HepG2 (cell line): ENCODE measurements around the gene NUCB1. TPM values are rescaled to one million over a fixed set of nuclear protein-coding genes. Genes with fewer than 3 reads are reported as not detected.

ENCODE experiments used
- CEBPB ChIP-seq: IDR thresholded peaks from 2 replicates; pipeline ENCODE4 v1.6.1; 2011; ENCODE audit warnings: low read depth, low read length, improper control_type of control experiment, borderline replicate concordance
- DNMT1 ChIP-seq: sonication (generic); formaldehyde crosslinking; IDR thresholded peaks from 2 replicates; pipeline ENCODE4 v1.5.1; 2020; ENCODE audit warnings: mild to moderate bottlenecking, missing genetic modification reagents
- GATAD1 ChIP-seq: IDR thresholded peaks from 2 replicates; pipeline ENCODE4 v1.6.1; 2016; ENCODE audit warnings: missing genetic modification reagents, missing compliant biosample characterization
- HOXA9 ChIP-seq: sonication (generic); formaldehyde crosslinking; IDR thresholded peaks from 2 replicates; pipeline ENCODE4 v1.8.1; 2022; ENCODE audit warnings: missing genetic modification reagents, mild to moderate bottlenecking, moderate library complexity, borderline replicate concordance
- IRX3 ChIP-seq: sonication (generic); formaldehyde crosslinking; IDR thresholded peaks from 2 replicates; pipeline ENCODE4 v1.8.1; 2023; ENCODE audit warnings: mild to moderate bottlenecking, low read depth, missing genetic modification reagents, borderline replicate concordance
- MAF1 ChIP-seq: sonication (generic); formaldehyde crosslinking; IDR thresholded peaks from 2 replicates; pipeline ENCODE4 v1.5.0; 2020; ENCODE audit warnings: missing genetic modification reagents, borderline replicate concordance
- MED1 ChIP-seq: sonication (generic); formaldehyde crosslinking; IDR thresholded peaks from 2 replicates; pipeline ENCODE4 v1.4.0; 2020; ENCODE audit warnings: missing genetic modification reagents
- PRDM15 ChIP-seq: sonication (generic); formaldehyde crosslinking; IDR thresholded peaks from 2 replicates; pipeline ENCODE4 v1.4.0; 2020; ENCODE audit warnings: missing genetic modification reagents
- PRMT3 ChIP-seq: sonication (generic); formaldehyde crosslinking; IDR thresholded peaks from 2 replicates; pipeline ENCODE4 v1.8.1; 2022; ENCODE audit warnings: low read depth, mild to moderate bottlenecking, moderate library complexity, missing genetic modification reagents, borderline replicate concordance
- SIN3A ChIP-seq: IDR thresholded peaks from 2 replicates; pipeline ENCODE4 v1.6.1; 2011; ENCODE audit warnings: low read depth, mild to moderate bottlenecking, control low read depth, low read length, borderline replicate concordance
- SIX4 ChIP-seq: sonication (generic); formaldehyde crosslinking; IDR thresholded peaks from 2 replicates; pipeline ENCODE4 v1.4.0; 2020; ENCODE audit warnings: missing genetic modification reagents
- SOX13 ChIP-seq, 3 experiments: fragments of 450-650 bp in 1 of 3; sonication (generic) in 1 of 3; formaldehyde crosslinking in 1 of 3; IDR thresholded peaks in 2 of 3; conservative IDR thresholded peaks in 1 of 3; 2 replicates each; pipeline versions ENCODE4 v1.5.0 to v1.6.1; 2016 to 2020; ENCODE audit warnings: antibody characterized with exemption in 1 of 3, mild to moderate bottlenecking in 1 of 3, missing compliant biosample characterization in 1 of 3, missing genetic modification reagents in 1 of 3, moderate library complexity in 1 of 3
- TAF1 ChIP-seq: sonication (generic); formaldehyde crosslinking; IDR thresholded peaks from 2 replicates; pipeline ENCODE4 v1.4.0; 2020; ENCODE audit warnings: missing genetic modification reagents
- ZNF329 ChIP-seq: sonication (generic); formaldehyde crosslinking; IDR thresholded peaks from 2 replicates; pipeline ENCODE4 v1.9.0; 2021; ENCODE audit warnings: low read depth, mild to moderate bottlenecking, missing genetic modification reagents
- ZNF484 ChIP-seq: sonication (generic); formaldehyde crosslinking; IDR thresholded peaks from 2 replicates; pipeline ENCODE4 v1.5.1; 2020; ENCODE audit warnings: mild to moderate bottlenecking, low read depth, missing genetic modification reagents, borderline replicate concordance
- ZUFSP ChIP-seq: sonication (generic); formaldehyde crosslinking; IDR thresholded peaks from 2 replicates; pipeline ENCODE4 v1.9.0; 2021; ENCODE audit warnings: missing genetic modification reagents, mild to moderate bottlenecking, borderline replicate concordance
- polyA plus RNA-seq, 8 experiments: library from polyadenylated mRNA; depleted of rRNA in 3 of 8; stranded (reverse) in 7 of 8; unstranded in 1 of 8; fragments of >200 nt; fragmentation: Illumina TruSeq in 4 of 8; extraction: Trizol in 4 of 8; gene quantifications; 2 replicates each; pipeline versions ENCODE4 v1.2.1 to v1.2.3, GENCODE V29; 2011 to 2016; ENCODE audit warnings: low read depth in 4 of 8, missing spikeins in 1 of 8, mixed read lengths in 1 of 8; ENCODE audit not compliant: insufficient read depth in 1 of 8
- total RNA-seq, 5 experiments: library from RNA; depleted of rRNA; stranded (reverse); fragments of >200 nt; fragmentation: Illumina TruSeq; extraction: Trizol; gene quantifications; 2 replicates each; pipeline ENCODE4 v1.2.3, GENCODE V29; 2016; ENCODE audit warnings: low read depth in 1 of 5
- TF ChIP-seq, protein P1 (sequence below): sonication (generic); formaldehyde crosslinking; IDR thresholded peaks from 2 replicates; pipeline ENCODE4 v1.5.0; 2020; ENCODE audit warnings: mild to moderate bottlenecking, missing genetic modification reagents, borderline replicate concordance

The NUCB1 gene
- total and polyA plus RNA-seq, 2 of the 13 experiments (the other 11 are each of a cell fraction or from before 2014, with no cell fraction given): 82.3 to 106 TPM

DNA sequence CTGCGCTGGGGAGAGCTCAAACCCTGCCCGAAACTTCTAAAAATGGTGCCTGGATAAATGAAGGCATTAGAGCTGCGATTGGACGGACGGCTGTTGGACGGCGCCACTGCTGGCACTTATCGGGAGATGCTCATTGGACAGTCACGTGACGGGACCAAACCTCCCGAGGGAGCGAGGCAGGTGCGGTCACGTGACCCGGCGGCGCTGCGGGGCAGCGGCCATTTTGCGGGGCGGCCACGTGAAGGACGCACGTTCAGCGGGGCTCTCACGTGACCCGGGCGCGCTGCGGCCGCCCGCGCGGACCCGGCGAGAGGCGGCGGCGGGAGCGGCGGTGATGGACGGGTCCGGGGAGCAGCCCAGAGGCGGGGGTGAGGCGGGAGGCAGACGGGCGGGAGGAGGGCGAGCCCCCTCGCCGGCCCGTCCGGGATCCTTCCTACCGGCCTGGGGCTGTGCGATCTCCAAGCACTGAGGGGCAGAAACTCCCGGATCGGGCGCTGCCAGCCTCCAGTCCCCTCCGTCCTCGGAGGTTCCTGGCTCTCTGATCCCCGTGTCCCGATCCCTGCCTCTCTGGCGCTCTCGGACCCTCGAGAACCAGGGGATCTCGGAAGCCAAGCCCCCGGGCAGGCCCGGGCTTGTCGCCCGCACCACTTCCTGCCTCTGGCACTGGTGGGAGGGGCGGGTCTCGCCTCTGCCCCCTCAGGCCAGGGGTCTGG lies 54.6 kb downstream of the NUCB1 start, which contains the start of gene BAX (continued):
- TF ChIP-seq, protein P1, sequence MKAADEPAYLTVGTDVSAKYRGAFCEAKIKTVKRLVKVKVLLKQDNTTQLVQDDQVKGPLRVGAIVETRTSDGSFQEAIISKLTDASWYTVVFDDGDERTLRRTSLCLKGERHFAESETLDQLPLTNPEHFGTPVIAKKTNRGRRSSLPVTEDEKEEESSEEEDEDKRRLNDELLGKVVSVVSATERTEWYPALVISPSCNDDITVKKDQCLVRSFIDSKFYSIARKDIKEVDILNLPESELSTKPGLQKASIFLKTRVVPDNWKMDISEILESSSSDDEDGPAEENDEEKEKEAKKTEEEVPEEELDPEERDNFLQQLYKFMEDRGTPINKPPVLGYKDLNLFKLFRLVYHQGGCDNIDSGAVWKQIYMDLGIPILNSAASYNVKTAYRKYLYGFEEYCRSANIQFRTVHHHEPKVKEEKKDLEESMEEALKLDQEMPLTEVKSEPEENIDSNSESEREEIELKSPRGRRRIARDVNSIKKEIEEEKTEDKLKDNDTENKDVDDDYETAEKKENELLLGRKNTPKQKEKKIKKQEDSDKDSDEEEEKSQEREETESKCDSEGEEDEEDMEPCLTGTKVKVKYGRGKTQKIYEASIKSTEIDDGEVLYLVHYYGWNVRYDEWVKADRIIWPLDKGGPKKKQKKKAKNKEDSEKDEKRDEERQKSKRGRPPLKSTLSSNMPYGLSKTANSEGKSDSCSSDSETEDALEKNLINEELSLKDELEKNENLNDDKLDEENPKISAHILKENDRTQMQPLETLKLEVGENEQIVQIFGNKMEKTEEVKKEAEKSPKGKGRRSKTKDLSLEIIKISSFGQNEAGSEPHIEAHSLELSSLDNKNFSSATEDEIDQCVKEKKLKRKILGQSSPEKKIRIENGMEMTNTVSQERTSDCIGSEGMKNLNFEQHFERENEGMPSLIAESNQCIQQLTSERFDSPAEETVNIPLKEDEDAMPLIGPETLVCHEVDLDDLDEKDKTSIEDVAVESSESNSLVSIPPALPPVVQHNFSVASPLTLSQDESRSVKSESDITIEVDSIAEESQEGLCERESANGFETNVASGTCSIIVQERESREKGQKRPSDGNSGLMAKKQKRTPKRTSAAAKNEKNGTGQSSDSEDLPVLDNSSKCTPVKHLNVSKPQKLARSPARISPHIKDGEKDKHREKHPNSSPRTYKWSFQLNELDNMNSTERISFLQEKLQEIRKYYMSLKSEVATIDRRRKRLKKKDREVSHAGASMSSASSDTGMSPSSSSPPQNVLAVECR (CRISPR knock-in tag): peak; percentile 91
- peak; percentile 68 for TF ChIP-seq MED1
- TF ChIP-seq TAF1 (CRISPR knock-in tag): peak; percentile 83
- no peak for TF ChIP-seq CEBPB
- peak; percentile 87 for TF ChIP-seq GATAD1 (CRISPR knock-in tag)
- TF ChIP-seq ZNF329: no peak
- TF ChIP-seq SOX13 (IDR thresholded peaks at IDR 0.05): no peak
- peak in 1 of 2 experiments; percentile 27; a peak in 1 of 4 replicates for TF ChIP-seq SOX13 (CRISPR knock-in tag; conservative IDR thresholded peaks at IDR 0.05 in 1 of 2, IDR thresholded peaks at IDR 0.05 in 1 of 2)
- TF ChIP-seq ZNF484 (CRISPR knock-in tag): no peak
- TF ChIP-seq SIX4 (CRISPR knock-in tag): no peak
- peak; percentile 75; the same call in 1 of the 2 replicates for TF ChIP-seq IRX3
- TF ChIP-seq MAF1 (CRISPR knock-in tag): no peak
- TF ChIP-seq PRMT3 (CRISPR knock-in tag): no peak
- TF ChIP-seq HOXA9: 0 out of 2 replicates have a peak, but pooled peaks have one; percentile 54
- TF ChIP-seq DNMT1 (CRISPR knock-in tag): no peak
- 0 out of 2 replicates have a peak, but pooled peaks have one; percentile 36 for TF ChIP-seq PRDM15 (CRISPR knock-in tag)
- peak; percentile 64; the same call in 1 of the 2 replicates for TF ChIP-seq SIN3A
- no peak for TF ChIP-seq ZUFSP (CRISPR knock-in tag)
